HEK293 (cell line): ENCODE data around the gene RING1.

Experiments
- CTCF ChIP-seq: fragments of 450-650 bp; formaldehyde crosslinking; IDR thresholded peaks from 2 replicates; pipeline ENCODE4 v1.5.1; 2016; ENCODE audit warnings: missing biosample characterization, missing genetic modification characterization
- ZNF239 ChIP-seq: fragments of 450-650 bp; formaldehyde crosslinking; IDR thresholded peaks from 2 replicates; pipeline ENCODE4 v1.5.1; 2016; ENCODE audit warnings: missing biosample characterization, missing genetic modification characterization
- ZNF707 ChIP-seq: fragments of 450-650 bp; formaldehyde crosslinking; IDR thresholded peaks from 2 replicates; pipeline ENCODE4 v1.5.1; 2016; ENCODE audit warnings: missing biosample characterization, missing genetic modification characterization

DNA sequence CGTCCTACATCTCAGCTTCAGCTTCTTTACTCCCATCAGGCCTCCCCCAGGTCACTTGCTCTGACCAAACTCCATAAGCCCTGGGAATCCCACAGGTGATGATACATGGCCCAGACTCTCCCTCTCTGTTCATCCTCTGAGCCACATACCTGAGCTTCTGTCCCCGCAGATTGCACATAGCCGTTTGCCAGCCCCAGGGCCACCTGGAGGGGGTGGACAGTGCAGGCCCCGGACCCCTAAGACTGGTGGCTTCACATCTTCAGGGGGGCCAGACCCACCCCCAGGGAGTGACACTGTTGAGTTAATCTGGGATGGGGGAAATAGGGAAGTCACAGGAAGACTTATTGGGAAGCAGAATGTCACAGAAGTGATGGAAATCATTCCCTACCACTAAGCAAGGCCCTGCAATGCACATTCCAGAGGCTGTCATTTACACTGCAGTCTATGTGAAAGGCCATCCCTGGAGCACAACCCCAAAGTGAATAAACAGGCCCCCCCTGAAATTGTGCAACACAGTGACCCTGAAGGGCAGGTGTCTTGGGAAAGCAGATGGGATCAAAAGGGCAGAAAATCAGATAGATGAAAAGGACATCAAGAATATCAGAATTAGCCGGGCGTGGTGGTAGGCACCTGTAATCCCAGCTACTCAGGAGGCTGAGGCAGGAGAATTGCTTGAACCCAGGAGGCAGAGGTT is 10.0 kb upstream of the RING1 start:
- TF ChIP-seq ZNF239 (tag by site-specific recombination) (no peak), CTCF (no peak), ZNF707 (tag by site-specific recombination) (no peak)
